GM12873 (cell line): ENCODE data around the gene KDM1B.

ENCODE experiments used
- CTCF ChIP-seq: IDR thresholded peaks from 2 replicates; pipeline ENCODE4 v1.5.1; 2012; ENCODE audit warnings: low read depth, mild to moderate bottlenecking, moderate library complexity, low read length, control low read depth; ENCODE audit not compliant: insufficient read depth; ENCODE audit errors: missing control alignments

Gene KDM1B

GRCh38 chr6:18248698-18249097 is 93.5 kb downstream of the KDM1B start:
- TF ChIP-seq CTCF = no peak

- no peak for TF ChIP-seq CTCF
These were observed 94.0 kb downstream of the KDM1B start for GRCh38 chr6:18249271-18249670.

GRCh38 chr6:18253635-18254034 is 98.4 kb downstream of the KDM1B start:
- no peak for TF ChIP-seq CTCF

GRCh38 chr6:18254793-18255192 is 99.6 kb downstream of the KDM1B start:
- no peak for TF ChIP-seq CTCF

GRCh38 chr6:18259675-18260447 is 104.6 kb downstream of the KDM1B start:
- TF ChIP-seq CTCF = no peak

GRCh38 chr6:18260448-18261106 is 105.4 kb downstream of the KDM1B start:
- TF ChIP-seq CTCF = peak; percentile 23

GRCh38 chr6:18261877-18262276 is 106.7 kb downstream of the KDM1B start:
- no peak for TF ChIP-seq CTCF
